Left renal cortex interstitium (tissue), 4 donors: ENCODE data around the gene ASL. TPM values are rescaled to one million over a fixed set of nuclear protein-coding genes. Genes with fewer than 3 reads are reported as not detected.
"Not testable (repeated sequence)": the region's sequence is repeated elsewhere in the genome, so short reads cannot be mapped to it uniquely, and the experiment has no call there.

Source experiments
- DNase-seq, 4 donors: peaks; one replicate each; pipeline ENCODE4 v3.0.0-alpha.2; 2013; ENCODE audit warnings: low read depth in 4 of 4, low spot score in 2 of 4, missing footprints in 1 of 4
- polyA plus RNA-seq, 4 donors: library from polyadenylated mRNA; unstranded; fragments of 120-200 nt; gene quantifications; one replicate each; pipeline ENCODE4 v1.2.1, GENCODE V29; 2013; ENCODE audit not compliant: insufficient read length in 4 of 4

The ASL gene
- polyA plus RNA-seq, 4 donors, result 28.3 to 36.8 (median 34.7) TPM

DNA sequence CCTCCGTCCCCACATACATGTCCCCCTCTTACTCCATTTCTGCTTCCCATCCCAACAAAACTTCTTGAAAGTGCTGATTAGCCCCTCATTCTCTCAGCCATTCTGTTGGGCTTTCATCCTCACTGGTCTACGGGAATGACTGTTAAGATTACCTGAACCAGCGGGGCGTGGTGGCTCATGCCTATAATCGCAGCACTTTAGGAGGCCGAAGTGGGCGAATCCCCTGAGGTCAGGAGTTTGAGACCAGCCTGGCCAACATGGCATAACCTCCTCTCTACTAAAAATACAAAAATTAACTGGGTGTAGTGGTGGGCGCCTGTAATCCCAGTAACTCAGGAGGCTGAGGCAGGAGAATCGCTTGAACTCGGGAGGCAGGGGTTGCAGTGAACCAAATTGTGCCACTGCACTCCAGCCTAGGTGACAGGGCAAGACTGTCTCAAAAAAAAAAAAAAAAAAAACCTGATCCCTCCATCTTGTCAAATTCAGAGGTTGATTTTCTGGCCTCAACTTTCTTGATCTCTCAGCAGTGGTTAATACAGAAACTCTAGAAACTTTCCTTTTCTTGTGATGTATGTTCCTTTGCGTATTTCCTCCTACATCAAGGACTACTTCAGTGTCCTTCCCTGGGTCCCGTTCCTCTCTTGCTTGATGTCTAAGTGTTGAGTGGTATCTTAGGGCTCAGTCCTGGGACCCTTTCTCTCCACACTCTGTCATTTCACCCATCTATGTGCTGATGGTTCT, 41.2 kb downstream of the ASL start:
- not testable (repeated sequence) for DNase-seq

DNA sequence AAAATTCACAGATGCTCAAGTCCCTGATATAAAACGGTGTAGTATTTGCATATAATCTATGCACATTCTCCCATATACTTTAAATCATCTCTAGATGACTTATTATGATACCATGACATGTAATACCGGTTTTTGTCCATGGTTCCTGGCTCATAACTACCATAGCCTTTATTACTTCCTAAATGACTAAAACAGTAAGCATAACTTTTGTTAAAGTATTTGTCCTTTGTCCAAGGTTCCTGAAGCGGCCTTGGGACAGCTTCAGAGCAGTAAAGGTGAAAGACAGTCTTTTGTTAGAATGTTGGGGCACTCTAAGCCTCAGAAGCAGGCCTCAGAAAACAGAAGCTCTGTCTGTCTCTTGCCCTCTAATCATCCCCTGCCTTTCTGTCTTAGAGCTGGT, 43.0 kb downstream of the ASL start:
- DNase-seq, result no peak

- no peak for DNase-seq
Measured at GRCh38 chr7:66119245-66119850, 43.7 kb downstream of the ASL start.

DNA sequence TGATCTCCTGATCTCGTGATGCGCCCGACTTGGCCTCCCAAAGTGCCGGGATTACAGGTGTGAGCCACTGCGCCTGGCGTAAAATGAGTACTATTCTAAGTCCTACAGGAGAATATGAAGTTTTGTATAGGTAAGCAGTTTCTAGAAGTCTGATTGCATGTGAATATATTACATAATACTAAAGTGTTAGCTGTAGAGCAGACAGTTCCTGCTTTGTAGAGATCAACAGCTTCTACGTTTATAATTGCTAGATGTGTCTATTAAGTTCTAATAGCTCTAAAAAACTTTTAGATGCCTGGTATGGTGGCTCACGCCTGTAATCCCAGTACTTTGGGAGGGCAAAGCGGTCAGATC, 47.5 kb downstream of the ASL start:
- no peak for DNase-seq

GRCh38 chr7:66124569-66124861, 48.9 kb downstream of the ASL start:
- DNase-seq, result not testable (repeated sequence)

- DNase-seq, result no peak
Measured at GRCh38 chr7:66125052-66125694, 49.6 kb downstream of the ASL start.

DNA sequence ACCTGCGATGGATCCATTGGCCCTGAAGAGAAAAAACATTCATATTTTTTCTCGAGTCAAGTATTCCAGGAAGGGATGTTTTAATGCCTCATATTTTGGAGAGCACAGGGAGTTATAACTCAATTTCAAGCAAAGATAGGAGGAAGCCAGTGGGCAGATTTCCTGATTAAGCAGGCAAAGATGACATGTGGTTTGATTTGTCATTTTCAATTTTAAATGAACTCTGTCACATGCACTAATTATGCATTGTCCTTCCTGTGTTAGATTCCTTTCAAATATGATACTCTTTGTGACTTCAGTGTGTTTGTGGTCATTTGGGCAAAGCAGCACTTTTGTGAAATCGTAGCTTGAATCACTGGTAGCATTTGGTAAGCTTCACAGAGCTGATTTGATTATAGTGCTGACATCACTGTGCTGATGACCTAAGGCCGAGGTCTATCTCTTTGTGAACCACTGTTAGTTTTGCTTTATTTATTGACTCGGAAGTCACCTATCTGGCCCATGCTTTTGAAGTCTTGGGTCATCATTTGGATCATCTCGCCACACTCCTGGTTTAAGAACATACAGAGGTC, 50.2 kb downstream of the ASL start:
- not testable (repeated sequence) for DNase-seq

DNA sequence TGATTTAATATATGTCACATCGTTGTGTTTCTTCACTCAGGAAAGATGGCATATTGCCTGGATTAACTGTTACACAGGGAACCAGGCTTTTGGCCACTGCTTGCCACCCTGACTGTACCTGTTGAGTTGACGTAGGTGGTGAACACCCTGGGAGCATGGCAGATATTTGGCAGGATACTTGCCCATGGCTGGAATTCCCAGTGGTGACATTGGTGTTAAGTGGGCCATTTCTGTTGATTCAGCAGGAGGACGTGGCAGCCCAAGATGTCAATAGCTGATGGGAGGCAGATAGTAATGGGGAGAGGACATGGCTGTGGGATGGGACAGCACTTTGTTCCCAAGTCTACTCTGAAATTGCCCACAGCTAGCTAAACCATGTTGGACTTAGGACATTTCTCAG, 51.6 kb downstream of the ASL start:
- DNase-seq, result not testable (repeated sequence)

- DNase-seq, result no peak
Measured at GRCh38 chr7:66138994-66139752, 63.6 kb downstream of the ASL start.

DNA sequence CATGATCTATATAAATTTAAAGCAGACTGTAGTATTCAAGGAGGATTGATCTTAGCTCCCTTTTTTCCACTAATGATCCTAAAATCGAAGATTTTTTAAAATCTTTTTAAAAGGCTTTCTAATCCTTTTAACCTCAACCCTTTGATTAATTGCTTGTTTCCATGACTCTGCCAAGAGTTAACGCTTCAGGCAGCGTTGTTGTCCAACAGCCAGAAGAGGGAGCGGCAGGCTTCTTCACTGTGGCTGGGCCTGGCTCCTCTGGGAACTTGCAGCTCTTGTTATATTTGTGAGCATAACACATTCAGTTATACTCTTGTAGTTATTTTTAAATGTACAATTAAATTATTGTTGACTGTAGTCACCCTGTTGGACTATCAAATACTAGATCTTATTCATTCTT, 65.3 kb downstream of the ASL start:
- DNase-seq, result peak in 1 of 4 donors; percentile 37

- no peak for DNase-seq
Measured at GRCh38 chr7:66142334-66142733, 66.7 kb downstream of the ASL start.

DNA sequence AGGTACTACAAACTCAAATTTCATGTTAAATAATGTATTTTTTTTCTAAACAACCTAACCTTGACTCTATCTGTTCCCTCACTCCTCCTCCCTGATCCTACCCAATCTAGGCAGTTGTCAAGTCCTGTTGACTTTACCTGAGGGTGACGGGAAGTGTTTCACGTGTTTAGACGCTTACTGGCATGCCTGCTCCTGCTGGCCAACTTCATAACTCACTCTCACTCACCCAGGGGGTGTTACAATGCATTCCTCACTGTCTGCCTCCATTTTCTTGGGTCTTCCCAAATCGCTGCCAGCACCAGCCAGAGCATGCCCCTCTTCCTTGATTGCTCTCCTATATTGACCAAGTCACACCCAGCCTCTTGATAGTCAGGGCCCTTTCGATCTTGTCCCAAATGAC, 67.4 kb downstream of the ASL start:
- no peak for DNase-seq

Other genes with a start within 250 kb of the ASL start
- 10 to 100 TPM; 28.1 to 33.5 (median 30.3) TPM for gene VKORC1L1, start 202.7 kb upstream of the ASL start, polyA plus RNA-seq
- 10 to 100 TPM; 70.1 to 83.8 (median 76.6) TPM for gene GUSB, start 93.6 kb upstream of the ASL start, polyA plus RNA-seq
- gene CRCP, start 39.0 kb downstream of the ASL start, polyA plus RNA-seq, result 10 to 100 TPM; 24.2 to 35.1 (median 31.2) TPM
- 10 to 100 TPM; 40.3 to 53.2 (median 46.0) TPM for gene TPST1, start 129.5 kb downstream of the ASL start, polyA plus RNA-seq